Loucy (cell line): Measurements from ENCODE around the gene HPGD.

Source experiments
- H2AFZ ChIP-seq: fragments of 200-600 bp; sonication (generic); 2 replicates; pipeline ENCODE4 v1.6.0; 2016; ENCODE audit warnings: antibody characterized with exemption, mild to moderate bottlenecking, low read length, moderate library complexity
- H3F3A ChIP-seq: fragments of 200-600 bp; 2 replicates; pipeline ENCODE4 v1.6.0; 2016; ENCODE audit warnings: antibody characterized with exemption, low read depth, mild to moderate bottlenecking
- H3K27me3 ChIP-seq: fragments of 200-600 bp; sonication (generic); 2 replicates; pipeline ENCODE4 v1.6.1; 2014; ENCODE audit warnings: low read length, mild to moderate bottlenecking; ENCODE audit not compliant: insufficient read depth, poor library complexity, severe bottlenecking
- H3K36me3 ChIP-seq: fragments of 200-600 bp; sonication (generic); 2 replicates; pipeline ENCODE4 v1.6.1; 2016; ENCODE audit warnings: low read length; ENCODE audit not compliant: insufficient read depth
- H3K4me1 ChIP-seq: fragments of 200-600 bp; sonication (generic); 2 replicates; pipeline ENCODE4 v1.5.1; 2014; ENCODE audit warnings: low read length, mild to moderate bottlenecking; ENCODE audit not compliant: insufficient read depth, poor library complexity, severe bottlenecking
- H3K4me2 ChIP-seq: fragments of 200-600 bp; sonication (generic); 2 replicates; pipeline ENCODE4 v1.6.0; 2014; ENCODE audit warnings: antibody characterized with exemption, low read length, low read depth, mild to moderate bottlenecking; ENCODE audit not compliant: poor library complexity, severe bottlenecking
- H3K4me3 ChIP-seq: fragments of 200-600 bp; sonication (generic); 2 replicates; pipeline ENCODE4 v1.5.1; 2014; ENCODE audit warnings: low read length, mild to moderate bottlenecking, mixed read lengths; ENCODE audit not compliant: poor library complexity, severe bottlenecking
- H3K79me2 ChIP-seq: fragments of 200-600 bp; sonication (generic); 2 replicates; pipeline ENCODE4 v1.6.1; 2014; ENCODE audit warnings: low read length; ENCODE audit not compliant: insufficient read depth
- H3K9ac ChIP-seq: fragments of 200-600 bp; sonication (generic); 2 replicates; pipeline ENCODE4 v1.6.0; 2014; ENCODE audit warnings: mild to moderate bottlenecking, low read depth, low read length, moderate library complexity; ENCODE audit not compliant: poor library complexity, severe bottlenecking
- H3K9me2 ChIP-seq: fragments of 200-600 bp; sonication (generic); replicated peaks from 2 replicates; pipeline ENCODE4 v1.6.1; 2016; ENCODE audit warnings: low read depth, low read length, mixed read lengths
- H3K9me3 ChIP-seq: fragments of 200-600 bp; sonication (generic); 2 replicates; pipeline ENCODE4 v1.6.1; 2014; ENCODE audit warnings: mild to moderate bottlenecking, antibody characterized with exemption, low read length, low read depth; ENCODE audit not compliant: insufficient read depth
- H4K20me1 ChIP-seq: fragments of 200-600 bp; sonication (generic); 2 replicates; pipeline ENCODE4 v1.6.0; 2014; ENCODE audit warnings: antibody characterized with exemption, low read length, mild to moderate bottlenecking; ENCODE audit not compliant: insufficient read depth, poor library complexity, severe bottlenecking
- CTCF ChIP-seq: fragments of 200-600 bp; sonication (generic); conservative IDR thresholded peaks from 2 replicates; pipeline ENCODE4 v1.5.1; 2014; ENCODE audit warnings: mild to moderate bottlenecking, antibody characterized with exemption, low read length
- EZH2phosphoT487 ChIP-seq: fragments of 200-600 bp; IDR thresholded peaks from 2 replicates; pipeline ENCODE4 v1.6.1; 2018; ENCODE audit warnings: antibody characterized with exemption, mild to moderate bottlenecking, moderate library complexity, borderline replicate concordance

Gene HPGD

GRCh38 chr4:174454815-174455473, 67.3 kb downstream of the HPGD start:
- H2AFZ ChIP-seq: no peak overlapping the region
- H3K4me1 ChIP-seq: no peaks in the 10 kb centered on the region
- H3K9me2 ChIP-seq: no peaks in the 10 kb centered on the region
- TF ChIP-seq CTCF (no peak), EZH2phosphoT487 (no peak)
- no peaks in the 10 kb centered on the region for H4K20me1 ChIP-seq
- no peaks in the 10 kb centered on the region for H3K27me3 ChIP-seq
- H3K36me3 ChIP-seq: no peaks in the 10 kb centered on the region
- H3K4me2 ChIP-seq: no peak overlapping the region
- H3K9me3 ChIP-seq: no peaks in the 10 kb centered on the region
- no peaks in the 10 kb centered on the region for H3K79me2 ChIP-seq
- no peak overlapping the region for H3K4me3 ChIP-seq
- no peak overlapping the region for H3K9ac ChIP-seq
- no peaks in the 10 kb centered on the region for H3F3A ChIP-seq

GRCh38 chr4:174451718-174452296, 70.5 kb downstream of the HPGD start:
- TF ChIP-seq EZH2phosphoT487: no peak
- no peak for TF ChIP-seq CTCF
- no peak overlapping the region for H2AFZ ChIP-seq
- no peak overlapping the region for H3K9ac ChIP-seq
- no peaks in the 10 kb centered on the region for H3K36me3 ChIP-seq
- no peaks in the 10 kb centered on the region for H3K79me2 ChIP-seq
- H3K4me2 ChIP-seq: no peak overlapping the region
- no peaks in the 10 kb centered on the region for H3K9me3 ChIP-seq
- H3K27me3 ChIP-seq: no peaks in the 10 kb centered on the region
- H4K20me1 ChIP-seq: no peaks in the 10 kb centered on the region
- H3K4me1 ChIP-seq: no peaks in the 10 kb centered on the region
- H3K4me3 ChIP-seq: no peak overlapping the region
- H3F3A ChIP-seq: no peaks in the 10 kb centered on the region
- H3K9me2 ChIP-seq: no peaks in the 10 kb centered on the region

- no peak overlapping the region for H3K9ac ChIP-seq
- H3K4me2 ChIP-seq: no peak overlapping the region
- no peaks in the 10 kb centered on the region for H3F3A ChIP-seq
- H3K27me3 ChIP-seq: no peaks in the 10 kb centered on the region
- no peaks in the 10 kb centered on the region for H3K9me2 ChIP-seq
- no peaks in the 10 kb centered on the region for H3K36me3 ChIP-seq
- H4K20me1 ChIP-seq: no peaks in the 10 kb centered on the region
- H3K4me1 ChIP-seq: no peaks in the 10 kb centered on the region
- no peaks in the 10 kb centered on the region for H3K79me2 ChIP-seq
- H3K4me3 ChIP-seq: no peak overlapping the region
- TF ChIP-seq CTCF: no peak
- peak overlapping the region; percentile 21; the same call in 1 of the 2 replicates for H2AFZ ChIP-seq
- no peaks in the 10 kb centered on the region for H3K9me3 ChIP-seq
Observed at GRCh38 chr4:174450786-174451125, 71.5 kb downstream of the HPGD start.
